Body of pancreas (tissue), 4 donors: ENCODE measurements around the gene FGF14. TPM values are rescaled to one million over a fixed set of nuclear protein-coding genes. Genes with fewer than 3 reads are reported as not detected.

Experiments
- ATAC-seq: fragments of 150-250 bp; one replicate; pipeline ENCODE4 v1.9.1; 2016
- DNase-seq, 4 donors: peaks; one replicate each; pipeline ENCODE4 v3.0.0-alpha.2; 2019
- H3K27ac ChIP-seq, 4 donors: fragments of 200-600 bp; sonication (generic); 1 replicate in 3 of 4; 2 replicates in 1 of 4; pipeline versions ENCODE4 v1.5.1 to v1.6.1; 2016 to 2019; ENCODE audit warnings: mild to moderate bottlenecking in 1 of 4, mixed read lengths in 1 of 4, moderate library complexity in 1 of 4
- H3K27me3 ChIP-seq, 2 donors: fragments of 200-600 bp; sonication (generic); one replicate each; pipeline ENCODE4 v1.6.0; 2016; ENCODE audit warnings: mild to moderate bottlenecking in 1 of 2
- H3K36me3 ChIP-seq, 2 donors: fragments of 200-600 bp; sonication (generic); replicated peaks in 1 of 2; 2 replicates each; pipeline ENCODE4 v1.5.1; 2016; ENCODE audit warnings: low read depth in 2 of 2; ENCODE audit not compliant: insufficient read depth in 1 of 2
- H3K4me1 ChIP-seq: fragments of 200-600 bp; sonication (generic); one replicate; pipeline ENCODE4 v1.6.0; 2016
- H3K4me3 ChIP-seq, 2 donors: fragments of 200-600 bp; sonication (generic); 1 replicate in 1 of 2; 2 replicates in 1 of 2; pipeline ENCODE4 v1.5.1; 2016 to 2019
- H3K9me3 ChIP-seq, 3 donors: fragments of 200-600 bp; sonication (generic); 1 replicate in 2 of 3; 2 replicates in 1 of 3; pipeline ENCODE4 v1.5.1; 2016
- CTCF ChIP-seq, 7 experiments: fragments of 450-650 bp in 4 of 7; fragments of 200-600 bp in 3 of 7; sonication (generic) in 3 of 7; IDR thresholded peaks; one replicate each; pipeline ENCODE4 v1.5.1; 2016 to 2019; ENCODE audit warnings: antibody characterized with exemption in 7 of 7
- POLR2A ChIP-seq, 3 donors: fragments of 450-650 bp; IDR thresholded peaks; one replicate each; pipeline ENCODE4 v1.6.1; 2016; ENCODE audit warnings: antibody characterized with exemption in 3 of 3, mild to moderate bottlenecking in 2 of 3
- WGBS, 2 donors: methylation state at CpG; one replicate each; pipeline ENCODE4 v1.1.5; 2017; 5-methylcytosine and 5-hydroxymethylcytosine counted together
- intact Hi-C: fragments of 100-400 bp; cut with DNase I; formaldehyde crosslinking; loops from one replicate; pipeline ENCODE4 v1.15.1; 2023
- total RNA-seq, 2 donors: library from RNA; depleted of rRNA; stranded (reverse); fragments of >200 nt; gene quantifications; one replicate each; pipeline ENCODE4 v1.1.0, GENCODE V29; 2016

FGF14 gene
- total RNA-seq, 2 donors from 2014 or later = under 0.01 to 0.52 TPM

- Histone ChIP-seq H3K4me3 (no peak overlapping the region), H3K9me3 (no peaks in the 10 kb centered on the region), H3K36me3 (no peaks in the 10 kb centered on the region), H3K27me3 (no peaks in the 10 kb centered on the region), H3K27ac (no peak overlapping the region), H3K4me1 (no peaks in the 10 kb centered on the region)
- TF ChIP-seq CTCF (IDR thresholded peaks at IDR 0.05) (no peak), POLR2A (IDR thresholded peaks at IDR 0.05) (no peak)
- DNase-seq (no peak), ATAC-seq (no peak)
- intact Hi-C loops = no loop called here
These were observed 618.3 kb downstream of the FGF14 start for GRCh38 chr13:101783554-101783953.

GRCh38 chr13:101780211-101780610 lies 621.6 kb downstream of the FGF14 start:
- no peak for ATAC-seq
- TF ChIP-seq CTCF (IDR thresholded peaks at IDR 0.05) (no peak), POLR2A (IDR thresholded peaks at IDR 0.05) (no peak)
- no peaks in the 10 kb centered on the region for H3K27me3 ChIP-seq
- no peak overlapping the region for H3K4me3 ChIP-seq
- H3K4me1 ChIP-seq = no peaks in the 10 kb centered on the region
- H3K27ac ChIP-seq = no peak overlapping the region
- H3K9me3 ChIP-seq = no peaks in the 10 kb centered on the region
- no peak for DNase-seq
- no peaks in the 10 kb centered on the region for H3K36me3 ChIP-seq
- intact Hi-C loops = no loop called here

GRCh38 chr13:101779147-101779546 lies 622.7 kb downstream of the FGF14 start:
- H3K4me1 ChIP-seq = no peaks in the 10 kb centered on the region
- TF ChIP-seq CTCF (IDR thresholded peaks at IDR 0.05) (no peak), POLR2A (IDR thresholded peaks at IDR 0.05) (no peak)
- no peaks in the 10 kb centered on the region for H3K9me3 ChIP-seq
- 39 to 51% methylated on average over 4 of the region's 4 CpGs for WGBS, 2 donors
- H3K36me3 ChIP-seq = no peaks in the 10 kb centered on the region
- ATAC-seq (no peak), DNase-seq (no peak)
- H3K4me3 ChIP-seq = no peak overlapping the region
- intact Hi-C loops = no loop called here
- no peak overlapping the region for H3K27ac ChIP-seq
- no peaks in the 10 kb centered on the region for H3K27me3 ChIP-seq

GRCh38 chr13:101775267-101775666 lies 626.6 kb downstream of the FGF14 start:
- ATAC-seq (no peak), DNase-seq (no peak)
- Histone ChIP-seq H3K9me3 (no peaks in the 10 kb centered on the region), H3K4me1 (no peaks in the 10 kb centered on the region), H3K27me3 (no peaks in the 10 kb centered on the region), H3K27ac (no peak overlapping the region), H3K36me3 (no peaks in the 10 kb centered on the region), H3K4me3 (no peak overlapping the region)
- intact Hi-C loops = no loop called here
- 57 to 68% methylated on average over 1 of the region's 1 CpG for WGBS, 2 donors
- TF ChIP-seq CTCF (IDR thresholded peaks at IDR 0.05) = no peak
- TF ChIP-seq POLR2A (IDR thresholded peaks at IDR 0.05) = no peak

GRCh38 chr13:101774393-101774792 lies 627.5 kb downstream of the FGF14 start:
- H3K4me3 ChIP-seq = no peak overlapping the region
- ATAC-seq (no peak), DNase-seq (no peak)
- no peaks in the 10 kb centered on the region for H3K27me3 ChIP-seq
- TF ChIP-seq POLR2A (IDR thresholded peaks at IDR 0.05) (no peak), CTCF (IDR thresholded peaks at IDR 0.05) (no peak)
- no peaks in the 10 kb centered on the region for H3K9me3 ChIP-seq
- no peak overlapping the region for H3K27ac ChIP-seq
- H3K36me3 ChIP-seq = no peaks in the 10 kb centered on the region
- intact Hi-C loops = no loop called here
- H3K4me1 ChIP-seq = no peaks in the 10 kb centered on the region
- 70 to 71% methylated on average over 4 of the region's 4 CpGs for WGBS, 2 donors
